SK-N-SH treated with all-trans-retinoic acid at 6 μM for 48 hours (cell line): Measurements from ENCODE around the gene EVI5.

ENCODE experiments used
- ATAC-seq: fragments of 200-7000 bp; cut with Tn5 transposase; 3 replicates; pipeline ENCODE4 v1.9.1; 2020; ENCODE audit warnings: mild to moderate bottlenecking, moderate library complexity
- ARNTL ChIP-seq: fragments of 450-650 bp; formaldehyde crosslinking; IDR thresholded peaks from 2 replicates; pipeline ENCODE4 v1.5.0; 2020; ENCODE audit warnings: low read depth, mild to moderate bottlenecking, moderate library complexity, borderline replicate concordance
- BACH2 ChIP-seq: fragments of 250-450 bp; sonication (Bioruptor Pico); IDR thresholded peaks from 2 replicates; pipeline ENCODE4 v1.9.0; 2021; ENCODE audit warnings: mild to moderate bottlenecking, borderline replicate concordance
- CSDC2 ChIP-seq: fragments of 250-450 bp; sonication (Bioruptor Pico); IDR thresholded peaks from 2 replicates; pipeline ENCODE4 v1.5.0; 2020; ENCODE audit warnings: mild to moderate bottlenecking, moderate library complexity
- ESRRG ChIP-seq: fragments of 250-450 bp; sonication (Bioruptor Pico); IDR thresholded peaks from 2 replicates; pipeline ENCODE4 v1.6.1; 2021; ENCODE audit warnings: mild to moderate bottlenecking
- ISL1 ChIP-seq: fragments of 250-450 bp; sonication (Bioruptor Pico); IDR thresholded peaks from 2 replicates; pipeline ENCODE4 v2.1.2; 2022; ENCODE audit warnings: mild to moderate bottlenecking, moderate library complexity
- OSR1 ChIP-seq: fragments of 250-450 bp; sonication (Bioruptor Pico); IDR thresholded peaks from 2 replicates; pipeline ENCODE4 v1.8.0; 2022; ENCODE audit warnings: moderate library complexity, mild to moderate bottlenecking, inconsistent platforms
- PPARA ChIP-seq: fragments of 250-450 bp; sonication (Bioruptor Pico); IDR thresholded peaks from 2 replicates; pipeline ENCODE4 v1.5.0; 2020; ENCODE audit warnings: mild to moderate bottlenecking, borderline replicate concordance
- RARB ChIP-seq: fragments of 250-450 bp; sonication (Bioruptor Pico); IDR thresholded peaks from 2 replicates; pipeline ENCODE4 v1.8.0; 2021; ENCODE audit warnings: mild to moderate bottlenecking, moderate library complexity
- SNAI2 ChIP-seq: fragments of 250-450 bp; sonication (Bioruptor Pico); IDR thresholded peaks from 2 replicates; pipeline ENCODE4 v1.5.0; 2020; ENCODE audit warnings: mild to moderate bottlenecking, moderate library complexity
- TCF4 ChIP-seq: fragments of 250-450 bp; sonication (Bioruptor Pico); IDR thresholded peaks from 2 replicates; pipeline ENCODE4 v1.8.0; 2021; ENCODE audit warnings: mild to moderate bottlenecking, moderate library complexity, borderline replicate concordance
- TOX ChIP-seq: fragments of 250-450 bp; sonication (Bioruptor Pico); IDR thresholded peaks from 2 replicates; pipeline ENCODE4 v1.8.0; 2021; ENCODE audit warnings: mild to moderate bottlenecking, moderate library complexity, borderline replicate concordance
- ZC3H10 ChIP-seq: fragments of 250-450 bp; sonication (Bioruptor Pico); IDR thresholded peaks from 2 replicates; pipeline ENCODE4 v1.5.1; 2021; ENCODE audit warnings: mild to moderate bottlenecking, moderate library complexity
- ZFP3 ChIP-seq: fragments of 250-450 bp; sonication (Bioruptor Pico); IDR thresholded peaks from 2 replicates; pipeline ENCODE4 v1.5.0; 2020; ENCODE audit warnings: mild to moderate bottlenecking, moderate library complexity
- ZNF565 ChIP-seq: fragments of 450-650 bp; formaldehyde crosslinking; conservative IDR thresholded peaks from 2 replicates; pipeline ENCODE4 v1.5.0; 2020; ENCODE audit warnings: low read depth, mild to moderate bottlenecking, moderate library complexity
- ZNF70 ChIP-seq: fragments of 450-650 bp; formaldehyde crosslinking; IDR thresholded peaks from 2 replicates; pipeline ENCODE4 v1.5.0; 2020; ENCODE audit warnings: mild to moderate bottlenecking, moderate library complexity
- ZNF8 ChIP-seq: fragments of 450-650 bp; formaldehyde crosslinking; IDR thresholded peaks from 2 replicates; pipeline ENCODE4 v1.5.0; 2020; ENCODE audit warnings: mild to moderate bottlenecking, moderate library complexity
- TF ChIP-seq, protein P1 (sequence below): fragments of 250-450 bp; sonication (Bioruptor Pico); IDR thresholded peaks from 2 replicates; pipeline ENCODE4 v1.5.0; 2020; ENCODE audit warnings: mild to moderate bottlenecking, moderate library complexity
- TF ChIP-seq, protein P2 (sequence below): fragments of 250-450 bp; sonication (Bioruptor Pico); IDR thresholded peaks from 2 replicates; pipeline ENCODE4 v1.8.0; 2021; ENCODE audit warnings: low read depth, mild to moderate bottlenecking, moderate library complexity, borderline replicate concordance
- TF ChIP-seq, protein P3 (sequence below): fragments of 250-450 bp; sonication (Bioruptor Pico); IDR thresholded peaks from 2 replicates; pipeline ENCODE4 v1.5.1; 2021; ENCODE audit warnings: mild to moderate bottlenecking, moderate library complexity

Gene EVI5

GRCh38 chr1:92495392-92496063, 289.4 kb downstream of the EVI5 start:
- no peak for ATAC-seq
- TF ChIP-seq TCF4 (no peak), ZNF565 (no peak), ZFP3 (CRISPR knock-in tag) (no peak), CSDC2 (no peak), BACH2 (CRISPR knock-in tag) (no peak), ZC3H10 (CRISPR knock-in tag) (no peak), PPARA (CRISPR knock-in tag) (no peak), SNAI2 (no peak), ZNF70 (no peak), RARB (no peak), ESRRG (CRISPR knock-in tag) (no peak), OSR1 (CRISPR knock-in tag) (no peak), ARNTL (CRISPR knock-in tag) (no peak), ISL1 (CRISPR knock-in tag) (no peak), ZNF8 (no peak)
- TF ChIP-seq, protein P1, sequence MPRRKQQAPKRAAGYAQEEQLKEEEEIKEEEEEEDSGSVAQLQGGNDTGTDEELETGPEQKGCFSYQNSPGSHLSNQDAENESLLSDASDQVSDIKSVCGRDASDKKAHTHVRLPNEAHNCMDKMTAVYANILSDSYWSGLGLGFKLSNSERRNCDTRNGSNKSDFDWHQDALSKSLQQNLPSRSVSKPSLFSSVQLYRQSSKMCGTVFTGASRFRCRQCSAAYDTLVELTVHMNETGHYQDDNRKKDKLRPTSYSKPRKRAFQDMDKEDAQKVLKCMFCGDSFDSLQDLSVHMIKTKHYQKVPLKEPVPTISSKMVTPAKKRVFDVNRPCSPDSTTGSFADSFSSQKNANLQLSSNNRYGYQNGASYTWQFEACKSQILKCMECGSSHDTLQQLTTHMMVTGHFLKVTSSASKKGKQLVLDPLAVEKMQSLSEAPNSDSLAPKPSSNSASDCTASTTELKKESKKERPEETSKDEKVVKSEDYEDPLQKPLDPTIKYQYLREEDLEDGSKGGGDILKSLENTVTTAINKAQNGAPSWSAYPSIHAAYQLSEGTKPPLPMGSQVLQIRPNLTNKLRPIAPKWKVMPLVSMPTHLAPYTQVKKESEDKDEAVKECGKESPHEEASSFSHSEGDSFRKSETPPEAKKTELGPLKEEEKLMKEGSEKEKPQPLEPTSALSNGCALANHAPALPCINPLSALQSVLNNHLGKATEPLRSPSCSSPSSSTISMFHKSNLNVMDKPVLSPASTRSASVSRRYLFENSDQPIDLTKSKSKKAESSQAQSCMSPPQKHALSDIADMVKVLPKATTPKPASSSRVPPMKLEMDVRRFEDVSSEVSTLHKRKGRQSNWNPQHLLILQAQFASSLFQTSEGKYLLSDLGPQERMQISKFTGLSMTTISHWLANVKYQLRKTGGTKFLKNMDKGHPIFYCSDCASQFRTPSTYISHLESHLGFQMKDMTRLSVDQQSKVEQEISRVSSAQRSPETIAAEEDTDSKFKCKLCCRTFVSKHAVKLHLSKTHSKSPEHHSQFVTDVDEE (CRISPR knock-in tag) = no peak
- TF ChIP-seq, protein P2, sequence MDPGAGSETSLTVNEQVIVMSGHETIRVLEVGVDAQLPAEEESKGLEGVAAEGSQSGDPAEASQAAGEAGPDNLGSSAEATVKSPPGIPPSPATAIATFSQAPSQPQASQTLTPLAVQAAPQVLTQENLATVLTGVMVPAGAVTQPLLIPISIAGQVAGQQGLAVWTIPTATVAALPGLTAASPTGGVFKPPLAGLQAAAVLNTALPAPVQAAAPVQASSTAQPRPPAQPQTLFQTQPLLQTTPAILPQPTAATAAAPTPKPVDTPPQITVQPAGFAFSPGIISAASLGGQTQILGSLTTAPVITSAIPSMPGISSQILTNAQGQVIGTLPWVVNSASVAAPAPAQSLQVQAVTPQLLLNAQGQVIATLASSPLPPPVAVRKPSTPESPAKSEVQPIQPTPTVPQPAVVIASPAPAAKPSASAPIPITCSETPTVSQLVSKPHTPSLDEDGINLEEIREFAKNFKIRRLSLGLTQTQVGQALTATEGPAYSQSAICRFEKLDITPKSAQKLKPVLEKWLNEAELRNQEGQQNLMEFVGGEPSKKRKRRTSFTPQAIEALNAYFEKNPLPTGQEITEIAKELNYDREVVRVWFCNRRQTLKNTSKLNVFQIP (CRISPR knock-in tag) = no peak
- TF ChIP-seq, all 23 proteins: peak for 0

- no peak for TF ChIP-seq RARB
- ATAC-seq = no peak
Measured at GRCh38 chr1:92494485-92495141, 290.3 kb downstream of the EVI5 start.

DNA sequence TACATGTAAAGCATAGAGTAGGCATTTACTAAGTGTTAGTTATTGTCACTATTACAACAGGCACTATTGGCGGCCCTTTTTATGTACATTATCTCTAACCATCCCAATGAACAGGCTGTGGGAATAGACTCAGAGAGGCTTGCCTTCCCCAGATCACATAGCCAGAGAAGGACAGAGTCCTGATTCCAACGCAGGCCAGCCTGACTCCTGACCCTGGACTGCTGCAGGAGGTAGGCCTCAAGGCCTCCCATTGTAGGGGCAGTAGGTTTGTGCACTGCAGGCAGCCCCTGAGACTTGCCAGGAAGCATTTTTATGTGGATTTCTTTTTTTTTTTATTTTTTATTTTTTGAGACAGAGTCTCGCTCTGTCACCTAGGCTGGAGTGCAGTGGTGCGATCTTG, 291.8 kb downstream of the EVI5 start:
- TF ChIP-seq ESRRG (CRISPR knock-in tag) (no peak), OSR1 (CRISPR knock-in tag) (no peak), ZFP3 (CRISPR knock-in tag) (no peak), TOX (CRISPR knock-in tag) (no peak), BACH2 (CRISPR knock-in tag) (no peak)
- TF ChIP-seq, protein P2 (CRISPR knock-in tag) = no peak
- TF ChIP-seq, protein P3, sequence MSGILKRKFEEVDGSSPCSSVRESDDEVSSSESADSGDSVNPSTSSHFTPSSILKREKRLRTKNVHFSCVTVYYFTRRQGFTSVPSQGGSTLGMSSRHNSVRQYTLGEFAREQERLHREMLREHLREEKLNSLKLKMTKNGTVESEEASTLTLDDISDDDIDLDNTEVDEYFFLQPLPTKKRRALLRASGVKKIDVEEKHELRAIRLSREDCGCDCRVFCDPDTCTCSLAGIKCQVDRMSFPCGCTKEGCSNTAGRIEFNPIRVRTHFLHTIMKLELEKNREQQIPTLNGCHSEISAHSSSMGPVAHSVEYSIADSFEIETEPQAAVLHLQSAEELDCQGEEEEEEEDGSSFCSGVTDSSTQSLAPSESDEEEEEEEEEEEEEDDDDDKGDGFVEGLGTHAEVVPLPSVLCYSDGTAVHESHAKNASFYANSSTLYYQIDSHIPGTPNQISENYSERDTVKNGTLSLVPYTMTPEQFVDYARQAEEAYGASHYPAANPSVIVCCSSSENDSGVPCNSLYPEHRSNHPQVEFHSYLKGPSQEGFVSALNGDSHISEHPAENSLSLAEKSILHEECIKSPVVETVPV (CRISPR knock-in tag) = no peak
- TF ChIP-seq, protein P1 (CRISPR knock-in tag) = no peak
- no peak for ATAC-seq
